Liver (tissue), 3 donors: ENCODE measurements around the gene SLC24A4.

Source experiments
- ATF3 ChIP-seq: IDR thresholded peaks from 2 replicates; pipeline ENCODE4 v1.6.1; 2016; ENCODE audit warnings: antibody characterized with exemption
- CTCF ChIP-seq: fragments of 150-350 bp; IDR thresholded peaks from 2 replicates; pipeline ENCODE4 v1.5.1; 2017; ENCODE audit warnings: improper control_type of control experiment, low read depth, low read length; ENCODE audit not compliant: missing input control
- EGR1 ChIP-seq, 2 donors: IDR thresholded peaks; 2 replicates each; pipeline ENCODE4 v1.6.1; 2016 to 2018; ENCODE audit warnings: antibody characterized with exemption in 2 of 2, low read depth in 2 of 2
- FOXA1 ChIP-seq: IDR thresholded peaks from 2 replicates; pipeline ENCODE4 v1.6.1; 2016; ENCODE audit warnings: antibody characterized with exemption
- FOXA2 ChIP-seq: IDR thresholded peaks from 2 replicates; pipeline ENCODE4 v1.6.1; 2016; ENCODE audit warnings: antibody characterized with exemption
- GABPA ChIP-seq, 2 donors: IDR thresholded peaks in 1 of 2; conservative IDR thresholded peaks in 1 of 2; 2 replicates each; pipeline ENCODE4 v1.6.1; 2016; ENCODE audit warnings: antibody characterized with exemption in 2 of 2, mild to moderate bottlenecking in 1 of 2, moderate library complexity in 1 of 2
- HNF4G ChIP-seq: IDR thresholded peaks from 2 replicates; pipeline ENCODE4 v1.6.1; 2016; ENCODE audit warnings: antibody characterized with exemption
- JUND ChIP-seq, 2 donors: IDR thresholded peaks; 2 replicates each; pipeline ENCODE4 v1.6.1; 2016; ENCODE audit warnings: antibody characterized with exemption in 2 of 2
- MAX ChIP-seq: IDR thresholded peaks from 2 replicates; pipeline ENCODE4 v1.6.1; 2016; ENCODE audit warnings: antibody characterized with exemption
- RAD21 ChIP-seq, 2 donors: IDR thresholded peaks; 2 replicates each; pipeline ENCODE4 v1.6.1; 2016; ENCODE audit warnings: antibody characterized with exemption in 2 of 2, mild to moderate bottlenecking in 2 of 2
- SP1 ChIP-seq: IDR thresholded peaks from 2 replicates; pipeline ENCODE4 v1.6.1; 2018; ENCODE audit warnings: antibody characterized with exemption, mild to moderate bottlenecking
- TAF1 ChIP-seq: conservative IDR thresholded peaks from 2 replicates; pipeline ENCODE4 v1.6.1; 2016; ENCODE audit warnings: antibody characterized with exemption, mild to moderate bottlenecking
- YY1 ChIP-seq: IDR thresholded peaks from 2 replicates; pipeline ENCODE4 v1.6.1; 2016; ENCODE audit warnings: antibody characterized with exemption, mild to moderate bottlenecking
- donor health status: healthy.
- donor health status: healthy.

GRCh38 chr14:92453691-92454090 lies 130.7 kb downstream of the SLC24A4 start:
- TF ChIP-seq CTCF (no peak), MAX (no peak), TAF1 (no peak), JUND (IDR thresholded peaks at IDR 0.05) (no peak), FOXA1 (no peak), YY1 (no peak), ATF3 (no peak), RAD21 (IDR thresholded peaks at IDR 0.05) (no peak), EGR1 (IDR thresholded peaks at IDR 0.05; ENCODE audit: low read depth in 2 of 2) (no peak), HNF4G (no peak), GABPA (IDR thresholded peaks at IDR 0.05 in 1 of 2, conservative IDR thresholded peaks at IDR 0.05 in 1 of 2) (no peak), SP1 (no peak), FOXA2 (no peak)
